Thoracic aorta (tissue), 2 donors: Measurements from ENCODE around the gene EHMT2. TPM values are rescaled to one million over a fixed set of nuclear protein-coding genes. Genes with fewer than 3 reads are reported as not detected.
A peak's percentile ranks its signal among the peaks of the same experiment; 100 is the strongest.
"Not testable (repeated sequence)": the region's sequence is repeated elsewhere in the genome, so short reads cannot be mapped to it uniquely, and the experiment has no call there.

Experiments
- ATAC-seq: fragments of 150-250 bp; one replicate; pipeline ENCODE4 v1.8.0; 2017; ENCODE audit warnings: low read depth; ENCODE audit not compliant: insufficient number of reproducible peaks, low FRiP score
- DNase-seq: peaks from one replicate; pipeline ENCODE4 v3.0.0-alpha.2; 2020; ENCODE audit warnings: low spot score
- H3K27ac ChIP-seq, 2 donors: fragments of 200-600 bp; sonication (generic); 1 replicate in 1 of 2; 2 replicates in 1 of 2; pipeline ENCODE4 v1.5.1; 2016; ENCODE audit warnings: mild to moderate bottlenecking in 2 of 2, moderate library complexity in 2 of 2
- H3K27me3 ChIP-seq: fragments of 200-600 bp; sonication (generic); replicated peaks from 2 replicates; pipeline ENCODE4 v1.6.0; 2016; ENCODE audit warnings: mild to moderate bottlenecking; ENCODE audit not compliant: insufficient read depth
- H3K36me3 ChIP-seq: fragments of 200-600 bp; sonication (generic); one replicate; pipeline ENCODE4 v1.5.1; 2016
- H3K4me1 ChIP-seq, 2 donors: fragments of 200-600 bp; sonication (generic); 1 replicate in 1 of 2; 2 replicates in 1 of 2; pipeline versions ENCODE4 v1.5.1 to v1.6.0; 2016; ENCODE audit warnings: low read depth in 2 of 2, mild to moderate bottlenecking in 1 of 2; ENCODE audit not compliant: control insufficient read depth in 1 of 2
- H3K4me3 ChIP-seq: fragments of 200-600 bp; sonication (generic); 2 replicates; pipeline ENCODE4 v1.5.1; 2016; ENCODE audit warnings: mild to moderate bottlenecking
- H3K9me3 ChIP-seq: fragments of 200-600 bp; sonication (generic); 2 replicates; pipeline ENCODE4 v1.5.1; 2016
- total RNA-seq, 2 donors: library from RNA; depleted of rRNA; stranded (reverse); fragments of >200 nt; gene quantifications; one replicate each; pipeline versions ENCODE4 v1.1.0 to v1.2.3, GENCODE V29; 2016
- TF ChIP-seq, protein P1 (sequence below): fragments of 200-600 bp; sonication (generic); IDR thresholded peaks from one replicate; pipeline ENCODE4 v1.5.1; 2019; ENCODE audit warnings: antibody characterized with exemption

Gene EHMT2
- total RNA-seq, 2 donors from 2014 or later: 19.5 to 33.2 TPM

DNA sequence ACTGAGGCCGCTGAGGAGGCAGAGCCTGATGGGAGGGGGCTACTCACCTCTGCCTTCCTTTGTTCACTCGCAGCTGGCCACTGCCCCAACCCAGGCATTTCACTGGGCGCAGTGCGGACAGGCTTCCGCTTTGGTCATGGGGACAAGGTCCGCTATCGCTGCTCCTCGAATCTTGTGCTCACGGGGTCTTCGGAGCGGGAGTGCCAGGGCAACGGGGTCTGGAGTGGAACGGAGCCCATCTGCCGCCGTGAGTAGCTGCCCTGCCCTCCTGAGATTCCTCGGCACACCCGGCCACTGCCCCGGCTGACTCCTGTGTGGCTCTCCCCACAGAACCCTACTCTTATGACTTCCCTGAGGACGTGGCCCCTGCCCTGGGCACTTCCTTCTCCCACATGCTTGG lies 36.0 kb upstream of the EHMT2 start:
- H3K4me3 ChIP-seq: no peak overlapping the region
- no peak overlapping the region for H3K27ac ChIP-seq
- H3K9me3 ChIP-seq: no peaks in the 10 kb centered on the region
- TF ChIP-seq, protein P1, sequence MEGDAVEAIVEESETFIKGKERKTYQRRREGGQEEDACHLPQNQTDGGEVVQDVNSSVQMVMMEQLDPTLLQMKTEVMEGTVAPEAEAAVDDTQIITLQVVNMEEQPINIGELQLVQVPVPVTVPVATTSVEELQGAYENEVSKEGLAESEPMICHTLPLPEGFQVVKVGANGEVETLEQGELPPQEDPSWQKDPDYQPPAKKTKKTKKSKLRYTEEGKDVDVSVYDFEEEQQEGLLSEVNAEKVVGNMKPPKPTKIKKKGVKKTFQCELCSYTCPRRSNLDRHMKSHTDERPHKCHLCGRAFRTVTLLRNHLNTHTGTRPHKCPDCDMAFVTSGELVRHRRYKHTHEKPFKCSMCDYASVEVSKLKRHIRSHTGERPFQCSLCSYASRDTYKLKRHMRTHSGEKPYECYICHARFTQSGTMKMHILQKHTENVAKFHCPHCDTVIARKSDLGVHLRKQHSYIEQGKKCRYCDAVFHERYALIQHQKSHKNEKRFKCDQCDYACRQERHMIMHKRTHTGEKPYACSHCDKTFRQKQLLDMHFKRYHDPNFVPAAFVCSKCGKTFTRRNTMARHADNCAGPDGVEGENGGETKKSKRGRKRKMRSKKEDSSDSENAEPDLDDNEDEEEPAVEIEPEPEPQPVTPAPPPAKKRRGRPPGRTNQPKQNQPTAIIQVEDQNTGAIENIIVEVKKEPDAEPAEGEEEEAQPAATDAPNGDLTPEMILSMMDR: no peak
- no peaks in the 10 kb centered on the region for H3K4me1 ChIP-seq
- DNase-seq (no peak), ATAC-seq (no peak)
- no peaks in the 10 kb centered on the region for H3K27me3 ChIP-seq
- no peaks in the 10 kb centered on the region for H3K36me3 ChIP-seq

DNA sequence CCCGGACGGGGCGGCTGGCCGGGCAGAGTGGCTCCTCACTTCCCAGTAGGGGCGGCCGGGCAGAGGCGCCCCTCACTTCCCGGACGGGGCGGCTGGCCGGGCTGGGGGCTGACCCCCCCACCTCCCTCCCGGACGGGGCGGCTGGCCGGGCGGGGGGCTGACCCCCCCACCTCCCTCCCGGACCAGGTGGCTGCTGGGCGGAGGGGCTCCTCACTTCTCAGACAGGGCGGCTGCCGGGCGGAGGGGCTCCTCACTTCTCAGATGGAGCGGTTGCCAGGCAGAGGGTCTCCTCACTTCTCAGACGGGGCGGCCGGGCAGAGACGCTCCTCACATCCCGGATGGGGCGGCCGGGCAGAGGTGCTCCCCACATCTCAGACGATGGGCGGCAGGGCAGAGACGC lies 34.6 kb upstream of the EHMT2 start:
- H3K27me3 ChIP-seq, H3K36me3 ChIP-seq, DNase-seq, ATAC-seq, H3K4me1 ChIP-seq, H3K27ac ChIP-seq, H3K4me3 ChIP-seq, H3K9me3 ChIP-seq: not testable (repeated sequence)

DNA sequence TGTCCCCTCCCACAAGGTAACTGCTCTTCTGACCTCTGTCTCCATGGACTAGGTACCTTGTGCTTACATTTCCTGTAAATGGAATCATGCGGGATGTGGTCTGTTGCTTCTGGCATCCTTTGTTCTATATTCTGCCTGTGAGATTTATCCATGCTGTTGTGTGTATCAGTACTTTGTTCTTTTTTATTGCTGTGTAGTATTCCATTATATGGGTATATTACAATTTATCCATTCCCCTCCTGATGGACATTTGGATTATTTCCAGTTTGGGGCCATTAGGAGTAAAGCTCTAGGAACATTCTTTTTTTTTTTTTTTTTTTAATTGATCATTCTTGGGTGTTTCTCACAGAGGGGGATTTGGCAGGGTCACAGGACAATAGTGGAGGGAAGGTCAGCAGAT lies 33.5 kb upstream of the EHMT2 start:
- Histone ChIP-seq H3K4me3 (no peak overlapping the region), H3K27me3 (no peaks in the 10 kb centered on the region), H3K9me3 (no peaks in the 10 kb centered on the region), H3K36me3 (no peaks in the 10 kb centered on the region), H3K4me1 (no peaks in the 10 kb centered on the region), H3K27ac (no peak overlapping the region)
- ATAC-seq (no peak), DNase-seq (no peak)
- TF ChIP-seq, protein P1: no peak

DNA sequence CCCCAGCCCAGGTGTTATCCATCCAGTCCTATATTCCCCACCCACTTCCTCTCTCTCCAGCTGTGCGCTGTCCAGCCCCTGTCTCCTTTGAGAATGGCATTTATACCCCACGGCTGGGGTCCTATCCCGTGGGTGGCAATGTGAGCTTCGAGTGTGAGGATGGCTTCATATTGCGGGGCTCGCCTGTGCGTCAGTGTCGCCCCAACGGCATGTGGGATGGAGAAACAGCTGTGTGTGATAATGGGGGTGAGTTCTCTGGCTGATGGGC lies 31.1 kb upstream of the EHMT2 start:
- DNase-seq: no peak
- Histone ChIP-seq H3K27me3 (no peaks in the 10 kb centered on the region), H3K4me1 (no peaks in the 10 kb centered on the region), H3K27ac (no peak overlapping the region), H3K36me3 (no peaks in the 10 kb centered on the region), H3K4me3 (no peak overlapping the region), H3K9me3 (no peaks in the 10 kb centered on the region)
- TF ChIP-seq, protein P1: no peak
- no peak for ATAC-seq

DNA sequence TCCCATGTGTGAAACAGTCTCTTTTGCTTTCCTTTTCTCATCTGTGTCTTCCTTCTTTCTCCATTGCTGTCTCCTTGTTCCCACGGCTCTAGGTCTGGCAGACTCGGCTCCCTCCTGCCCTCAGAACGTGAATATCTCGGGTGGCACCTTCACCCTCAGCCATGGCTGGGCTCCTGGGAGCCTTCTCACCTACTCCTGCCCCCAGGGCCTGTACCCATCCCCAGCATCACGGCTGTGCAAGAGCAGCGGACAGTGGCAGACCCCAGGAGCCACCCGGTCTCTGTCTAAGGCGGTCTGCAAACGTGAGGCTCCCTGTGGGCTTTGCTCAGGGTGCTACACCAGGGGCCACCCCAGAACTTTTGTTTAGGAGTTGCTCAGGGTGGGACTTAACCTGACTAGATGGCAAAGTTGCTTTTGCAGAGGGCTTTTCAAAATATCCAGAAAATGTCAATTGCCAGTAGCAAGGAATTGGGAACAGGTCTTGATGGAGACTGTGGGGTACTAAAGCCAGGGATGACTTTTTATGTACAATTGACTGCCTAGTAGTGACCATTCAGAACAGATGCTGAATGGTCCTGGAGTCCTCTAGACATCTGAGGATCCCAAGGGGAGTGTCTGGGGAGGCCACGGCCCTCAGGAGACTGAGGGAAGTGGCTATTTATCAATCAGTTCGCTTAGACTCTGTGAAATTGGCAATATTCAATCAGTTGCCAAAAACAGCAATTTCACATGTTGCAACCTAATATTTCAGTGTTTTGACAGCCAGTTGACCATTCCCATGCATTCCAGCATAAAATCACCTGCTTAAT lies 30.6 kb upstream of the EHMT2 start:
- Histone ChIP-seq H3K9me3 (no peaks in the 10 kb centered on the region), H3K36me3 (no peaks in the 10 kb centered on the region), H3K4me3 (peak overlapping the region; percentile 52), H3K27me3 (no peaks in the 10 kb centered on the region), H3K4me1 (no peaks in the 10 kb centered on the region), H3K27ac (no peak overlapping the region)
- ATAC-seq (no peak), DNase-seq (no peak)
- TF ChIP-seq, protein P1: no peak
